Measurements from ENCODE around the gene LRRC15.

LRRC15 gene

DNA sequence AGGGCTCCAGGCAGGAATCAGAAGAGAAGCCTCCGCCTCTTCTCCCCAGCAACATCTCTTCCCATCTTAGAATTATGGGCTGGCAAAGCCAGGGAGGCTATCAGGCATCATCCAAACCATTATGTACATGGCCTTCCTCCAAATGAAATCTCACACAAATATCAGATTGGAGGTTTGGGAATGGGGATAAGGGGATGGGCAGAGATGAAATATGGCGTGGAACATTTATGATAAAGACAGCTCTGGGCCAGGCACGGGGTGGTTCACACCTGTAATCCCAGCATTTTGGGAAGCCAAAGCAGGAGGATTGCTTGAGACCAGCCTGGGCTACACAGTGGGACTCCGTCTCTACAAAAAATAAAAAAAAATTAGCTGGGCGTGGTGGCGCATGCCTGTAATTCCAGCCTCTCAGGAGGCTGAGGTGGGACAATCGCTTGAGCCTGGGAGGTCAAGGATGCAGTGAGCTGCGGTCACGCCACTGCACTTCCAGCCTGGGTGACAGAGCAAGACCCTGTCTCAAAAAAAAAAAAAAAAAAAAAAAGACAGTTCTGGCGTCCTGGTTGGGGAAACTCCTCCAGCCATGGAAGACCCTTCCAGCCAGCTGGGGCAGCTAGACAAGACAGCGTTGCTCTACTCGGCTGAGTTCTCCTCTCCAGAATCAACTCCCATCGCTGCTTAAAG, 55.0 kb downstream of the LRRC15 start:
- DNase-seq = no peak

- DNase-seq = no peak
These were observed 55.8 kb downstream of the LRRC15 start for GRCh38 chr3:194313560-194314387.

GRCh38 chr3:194312743-194313281, 56.7 kb downstream of the LRRC15 start:
- no peak for DNase-seq

DNA sequence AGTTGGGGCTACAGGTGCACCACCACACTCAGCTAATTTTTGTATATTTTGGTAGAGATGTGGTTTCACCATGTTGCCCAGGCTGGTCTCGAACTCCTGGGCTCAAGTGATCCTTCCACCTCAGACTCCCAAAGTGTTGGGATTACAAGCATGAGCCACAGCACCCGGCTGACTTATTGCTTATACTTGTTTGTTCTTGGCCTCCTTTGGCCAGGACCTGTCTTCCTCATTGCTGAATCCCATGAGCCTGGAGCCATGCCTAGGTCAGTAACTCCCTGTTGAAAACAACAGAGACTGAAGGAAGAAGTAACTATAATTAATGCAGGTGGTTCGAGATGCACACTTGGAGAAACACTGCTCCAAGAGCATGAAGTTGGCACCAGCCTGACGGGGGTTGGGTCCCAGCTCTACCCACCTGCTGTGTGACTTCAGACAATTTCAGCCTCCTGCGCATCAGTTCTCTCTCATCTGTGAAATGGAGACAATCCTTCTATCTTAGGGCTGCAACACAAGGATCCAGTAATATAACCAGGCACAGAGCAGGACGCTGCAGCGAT, 57.3 kb downstream of the LRRC15 start:
- DNase-seq = no peak

DNA sequence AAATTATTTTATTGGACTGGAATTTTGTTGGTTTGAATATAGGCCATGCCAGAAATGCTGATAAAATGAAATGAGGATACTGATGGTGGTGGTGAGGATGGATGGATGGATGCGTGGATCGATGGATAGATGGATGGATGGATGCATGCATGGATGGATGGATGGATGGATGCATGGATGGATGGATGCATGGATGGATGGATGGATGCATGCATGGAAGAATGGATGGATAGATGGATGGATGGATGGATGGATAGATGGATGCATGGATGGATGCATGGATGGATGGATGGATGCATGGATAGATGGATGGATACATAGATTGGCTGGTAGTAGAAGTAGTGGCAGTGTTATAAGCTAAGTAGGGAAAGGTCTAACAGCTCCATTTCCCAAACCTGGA, 58.5 kb downstream of the LRRC15 start:
- no peak for DNase-seq

DNA sequence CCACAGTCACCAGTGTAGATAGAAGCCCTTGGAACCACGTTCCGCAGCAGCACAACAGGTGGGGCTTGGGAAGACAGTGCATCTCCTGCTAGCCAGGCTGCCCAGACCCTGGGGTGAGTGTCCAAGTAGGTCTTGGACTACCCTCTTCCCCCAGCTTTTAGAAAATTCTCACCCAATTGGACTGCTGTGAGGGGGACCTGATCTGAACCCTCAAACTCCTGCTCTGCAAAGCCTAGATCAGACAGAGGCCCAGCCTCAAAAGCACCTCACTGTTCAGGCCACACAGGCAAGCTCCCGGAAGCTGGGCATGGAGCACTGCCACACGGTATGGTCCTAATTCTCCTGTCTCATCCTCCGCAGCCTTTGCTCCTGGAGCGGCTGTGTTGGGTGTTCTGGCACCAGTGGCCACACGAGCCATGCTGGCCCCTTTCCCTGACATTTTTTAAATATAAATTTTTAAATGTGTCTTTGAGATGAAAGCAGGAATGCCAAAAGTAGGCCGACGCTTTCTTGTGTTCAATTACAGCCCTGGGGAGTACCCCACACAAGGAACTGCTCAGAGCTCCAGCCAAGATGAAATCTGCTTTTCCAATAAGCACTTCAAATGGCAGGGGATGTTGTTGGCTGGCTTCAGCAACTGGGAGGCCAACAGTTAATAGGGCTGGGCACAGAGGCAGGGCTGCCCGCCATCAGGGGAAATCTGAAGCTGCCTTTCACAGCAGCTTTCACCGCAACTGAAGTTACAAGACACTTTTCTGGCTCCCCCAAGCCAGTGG, 59.3 kb downstream of the LRRC15 start:
- DNase-seq = no peak

GRCh38 chr3:194308601-194309449, 60.7 kb downstream of the LRRC15 start:
- DNase-seq = no peak

DNA sequence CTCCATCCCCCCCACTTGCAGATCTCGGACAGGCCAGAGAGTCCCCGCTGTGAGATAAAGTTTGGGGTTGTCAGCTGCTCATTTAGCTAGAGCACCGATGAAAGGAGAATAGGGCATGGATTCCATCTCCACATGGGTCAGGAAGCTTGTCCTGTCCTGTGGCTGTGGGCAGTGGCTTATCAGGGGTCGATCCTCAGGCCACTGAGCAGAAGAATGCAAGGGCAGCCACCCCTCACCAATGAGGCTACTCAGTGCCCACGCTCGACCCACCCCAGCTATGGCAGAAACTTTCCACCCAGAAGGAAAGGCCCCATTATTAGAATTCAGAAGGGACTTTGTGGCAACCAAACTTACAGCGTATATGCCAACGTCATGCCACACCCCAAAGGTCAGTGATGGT, 61.7 kb downstream of the LRRC15 start:
- no peak for DNase-seq

DNA sequence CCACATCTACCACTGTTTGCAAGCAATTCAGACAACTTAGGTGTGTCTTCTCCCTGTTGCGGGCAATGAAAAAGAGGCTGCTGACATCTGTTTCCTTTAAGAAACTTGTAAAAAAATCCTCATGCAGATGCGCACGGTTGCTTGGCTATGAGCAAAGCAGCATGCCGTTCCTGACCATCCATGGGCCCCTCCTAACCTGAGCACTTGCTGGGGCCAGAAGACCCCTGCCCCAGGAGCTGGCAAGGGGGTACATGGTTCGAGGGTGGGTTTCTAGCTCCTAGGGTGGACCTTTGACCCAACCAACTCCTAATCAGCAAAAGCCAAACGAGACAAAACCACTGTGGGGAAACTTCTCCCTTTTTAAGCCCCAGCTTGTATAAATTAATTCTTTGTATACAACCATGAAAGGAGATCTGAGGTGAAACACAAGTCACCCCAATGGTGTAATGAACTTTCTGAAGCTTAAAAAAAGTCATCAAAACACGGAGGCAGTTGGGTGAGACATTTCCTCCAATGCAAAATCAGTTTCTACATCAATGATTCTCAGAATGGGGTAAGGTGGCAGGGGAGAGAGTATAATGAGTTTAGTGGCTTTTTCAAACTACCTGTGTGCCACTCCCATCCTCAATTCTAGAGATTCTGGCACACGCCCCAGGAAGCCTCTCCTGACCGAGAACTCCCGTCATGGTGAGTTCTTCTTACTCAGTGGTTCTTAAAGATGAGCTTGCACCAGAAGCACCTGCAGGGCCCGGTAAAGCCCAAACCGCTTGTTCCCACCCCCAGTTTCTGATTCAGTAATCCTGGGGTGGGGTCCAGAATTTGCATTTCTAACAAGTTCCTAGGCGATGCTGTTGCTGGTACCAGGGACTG, 62.5 kb downstream of the LRRC15 start:
- DNase-seq = peak; percentile 76

DNA sequence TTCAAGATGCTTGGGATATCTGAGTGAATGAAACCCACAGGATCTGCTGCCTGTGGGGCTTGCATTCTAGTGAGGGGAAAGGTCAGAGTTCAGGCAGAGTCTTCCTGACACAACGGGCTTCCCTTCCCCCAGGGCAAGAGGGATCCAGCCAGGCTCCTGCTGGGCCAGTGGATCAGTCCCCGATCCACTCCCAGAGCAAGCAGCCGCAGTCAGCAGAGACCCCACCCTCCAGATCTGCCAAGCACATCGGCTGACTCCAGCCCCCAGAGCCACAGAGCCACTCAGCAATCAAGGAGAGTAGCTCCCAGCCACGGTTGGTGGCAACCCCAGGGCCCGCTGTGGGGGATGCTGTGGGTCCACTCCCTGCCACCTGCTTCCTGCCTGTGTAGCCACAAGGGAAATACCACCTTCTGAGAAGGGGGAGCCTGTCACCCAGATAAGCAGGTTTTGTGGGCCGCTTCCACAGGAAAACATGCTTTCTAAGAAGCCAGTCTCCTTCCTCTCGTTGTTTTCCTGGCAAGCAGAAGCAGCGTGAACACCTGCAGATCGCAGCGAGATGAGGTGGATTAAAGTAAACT, 63.3 kb downstream of the LRRC15 start:
- DNase-seq = peak; percentile 85

GRCh38 chr3:194305356-194306108, 64.0 kb downstream of the LRRC15 start:
- no peak for DNase-seq

Data from activated CD4-positive, alpha-beta T cell treated with anti-CD3 and anti-CD28 coated beads, Interleukin-10, Interleukin-2, amounts not matched to agents 100 ng/mL and 50 ng/mL, durations not matched to agents 16 hours and 8 hours (primary cell).